ENCODE results near the gene WDR82. TPM values are rescaled to one million over a fixed set of nuclear protein-coding genes. Genes with fewer than 3 reads are reported as not detected.

The WDR82 gene
- 45.3 to 53.7 TPM (median 50.9 TPM) in 5 replicates for total RNA-seq (2022; extraction: Qiagen RNA extraction)

DNA sequence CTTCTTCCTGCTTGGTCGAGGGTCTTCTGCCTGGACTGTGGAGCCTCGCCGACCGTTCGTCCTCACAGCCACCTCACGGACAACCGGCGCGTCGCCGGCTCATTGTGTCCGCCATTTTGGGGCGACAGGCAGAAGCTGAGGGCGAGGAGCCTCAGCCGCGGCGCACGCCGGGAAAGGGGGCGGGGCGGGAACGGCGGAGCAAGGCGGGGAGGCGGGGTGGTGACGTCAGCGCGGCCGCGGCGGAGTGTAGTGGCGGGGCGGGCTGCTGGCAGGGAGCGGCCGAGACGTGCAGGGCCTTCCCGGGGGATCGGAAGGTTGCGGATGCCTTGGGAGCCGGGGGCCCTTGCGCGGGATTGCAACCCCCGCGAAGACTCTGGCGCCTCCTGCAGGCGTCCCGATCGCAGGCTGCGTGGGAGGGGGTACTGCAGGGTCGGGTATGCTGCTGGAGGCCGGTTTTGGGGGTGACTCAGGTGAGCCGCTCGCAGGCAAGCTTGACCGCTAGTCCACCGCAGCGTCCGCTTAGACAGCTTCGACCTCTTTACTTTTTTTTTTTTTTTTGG lies at the start of gene WDR82:
WDR82 (minus strand) TSS at position 140 of the 560 bp plus-strand sequence. CDS start 288 bp downstream, outside the sequence.

DNA sequence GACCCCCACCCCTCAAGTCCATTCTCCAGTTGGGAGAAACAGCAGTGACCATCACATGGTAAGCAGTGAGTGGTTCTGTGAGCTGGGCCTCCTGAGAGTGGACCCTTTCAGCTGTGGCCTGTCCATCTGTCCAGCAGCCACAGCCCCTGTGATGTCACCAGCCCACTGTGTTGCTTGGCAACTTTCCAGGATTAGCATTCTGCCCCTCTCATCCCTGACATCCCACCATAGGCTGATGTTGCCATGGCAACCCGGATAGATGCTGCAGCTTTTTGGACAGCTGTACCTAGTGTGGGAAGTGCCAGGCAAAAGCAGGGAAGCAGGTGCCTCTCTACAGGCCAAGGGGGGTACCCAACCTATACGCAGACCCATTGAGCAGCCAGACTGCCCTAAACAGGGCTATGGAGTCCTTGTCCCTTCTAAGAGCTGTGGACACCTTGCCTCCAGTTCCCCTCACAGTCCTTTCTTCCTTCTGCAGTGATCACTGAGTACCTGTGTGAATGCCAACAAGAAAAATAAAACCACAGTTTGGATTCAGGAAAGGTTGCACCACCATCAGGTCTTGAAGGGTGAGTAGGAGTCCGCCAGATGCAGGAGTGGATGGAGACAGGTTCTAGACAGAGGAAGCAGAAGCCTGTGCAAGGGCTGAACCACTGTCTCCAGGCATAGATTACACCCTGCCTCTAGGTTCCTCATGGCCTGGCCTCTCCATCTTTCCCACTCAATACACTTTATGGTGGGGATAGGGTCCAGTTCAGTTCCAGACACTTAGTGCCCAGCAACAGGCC lies 37.7 kb upstream of the WDR82 start, which contains the start of gene DNAH1:
DNAH1 (plus strand) TSS at position 343 of the 788 bp plus-strand sequence. CDS start 6,124 bp downstream, outside the sequence.

DNA sequence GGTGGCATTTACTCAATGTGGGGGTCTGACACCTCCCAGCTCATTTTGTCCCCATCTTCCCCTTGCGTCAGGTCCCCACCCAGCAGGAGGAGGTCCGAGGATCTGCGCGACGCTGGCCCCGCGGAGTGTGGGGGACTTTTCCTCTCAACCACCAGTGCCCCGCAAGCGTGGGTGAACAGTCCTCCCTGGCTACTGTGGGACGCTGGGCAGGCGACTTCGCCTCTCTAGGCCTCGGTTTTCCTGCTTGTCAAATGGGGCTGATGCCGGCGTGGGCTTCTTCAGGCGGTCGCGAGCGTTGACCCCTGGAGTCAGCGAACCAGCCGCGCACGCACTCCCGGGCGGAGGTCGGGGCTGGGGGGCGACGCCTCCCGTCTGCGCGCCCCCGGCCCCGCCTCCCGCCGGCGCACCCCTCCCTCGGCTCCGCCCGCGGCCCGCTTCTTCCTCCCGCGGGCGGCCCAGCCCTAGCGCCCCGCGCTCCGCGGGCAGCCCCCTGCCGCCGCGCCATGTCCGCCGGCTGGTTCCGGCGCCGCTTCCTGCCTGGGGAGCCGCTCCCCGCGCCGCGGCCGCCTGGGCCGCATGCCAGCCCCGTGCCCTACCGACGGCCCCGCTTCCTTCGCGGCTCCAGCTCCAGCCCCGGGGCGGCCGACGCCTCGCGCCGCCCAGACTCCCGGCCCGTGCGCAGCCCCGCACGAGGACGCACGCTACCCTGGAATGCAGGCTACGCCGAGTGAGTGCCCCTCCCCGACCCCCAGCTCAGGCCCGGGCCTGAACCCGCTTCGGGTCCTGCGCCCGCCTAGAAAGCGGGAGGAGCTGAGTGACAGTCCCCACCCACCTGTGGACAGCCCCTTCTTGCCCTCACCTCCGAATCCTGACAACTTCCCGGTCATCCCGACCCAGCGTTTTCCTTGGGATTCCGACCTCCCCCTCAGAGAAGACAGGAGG lies 32.9 kb downstream of the WDR82 start, which contains the start of gene PPM1M:
PPM1M (plus strand) TSS at position 438 of the 942 bp plus-strand sequence; CDS start at position 504, 66 bp downstream.

GRCh38 chr3:52238761-52239701 lies 39.4 kb downstream of the WDR82 start, which contains the start of gene TWF2:
Gene TWF2 (minus strand): TSS chr3:52239158. CDS start chr3:52239016, 142 bp downstream.

GRCh38 chr3:52225452-52226228 lies 52.8 kb downstream of the WDR82 start, which contains the start of gene TLR9:
Gene TLR9 (minus strand): TSS chr3:52225645. CDS start chr3:52225529, 116 bp downstream.

Other genes with a start within 250 kb of the WDR82 start
- 19.2 to 22.2 TPM (median 21.6 TPM) in 5 replicates for gene DUSP7, start 222.1 kb downstream of the WDR82 start, total RNA-seq (2022; extraction: Qiagen RNA extraction)
- 14.6 to 19.0 TPM (median 17.5 TPM) in 5 replicates for gene POC1A, start 124.2 kb downstream of the WDR82 start, total RNA-seq (2022; extraction: Qiagen RNA extraction)
- gene ALAS1, start 80.5 kb downstream of the WDR82 start, total RNA-seq (2022; extraction: Qiagen RNA extraction), result 44.1 to 50.3 TPM (median 48.7 TPM) in 5 replicates
- 0.07 TPM in 1 of 5 replicates, not detected in the others for gene TLR9, start 53.0 kb downstream of the WDR82 start, total RNA-seq (2022; extraction: Qiagen RNA extraction)
- 58.6 to 74.2 TPM (median 73.5 TPM) in 5 replicates for gene TWF2, start 39.5 kb downstream of the WDR82 start, total RNA-seq (2022; extraction: Qiagen RNA extraction)
- gene PPM1M, start 32.9 kb downstream of the WDR82 start, total RNA-seq (2022; extraction: Qiagen RNA extraction), result 4.0 to 4.9 TPM (median 4.5 TPM) in 5 replicates
- gene GLYCTK, start 9.2 kb upstream of the WDR82 start, total RNA-seq (2022; extraction: Qiagen RNA extraction), result 2.9 to 4.9 TPM (median 4.6 TPM) in 5 replicates
- 0.66 to 0.92 TPM (median 0.81 TPM) in 5 replicates for gene DNAH1, start 37.7 kb upstream of the WDR82 start, total RNA-seq (2022; extraction: Qiagen RNA extraction)
- 28.5 to 40.9 TPM (median 38.8 TPM) in 5 replicates for gene BAP1, start 131.4 kb upstream of the WDR82 start, total RNA-seq (2022; extraction: Qiagen RNA extraction)
- gene PHF7, start 132.0 kb upstream of the WDR82 start, total RNA-seq (2022; extraction: Qiagen RNA extraction), result 2.9 to 4.5 TPM (median 3.4 TPM) in 5 replicates
- 0.04 to 0.12 TPM (median 0.06 TPM) in 5 replicates for gene SEMA3G, start 166.5 kb upstream of the WDR82 start, total RNA-seq (2022; extraction: Qiagen RNA extraction)
- 0.99 to 1.5 TPM (median 1.4 TPM) in 5 replicates for gene TNNC1, start 175.4 kb upstream of the WDR82 start, total RNA-seq (2022; extraction: Qiagen RNA extraction)
- gene NISCH, start 177.0 kb upstream of the WDR82 start, total RNA-seq (2022; extraction: Qiagen RNA extraction), result 10.0 to 15.4 TPM (median 15.0 TPM) in 5 replicates
- 0.05 to 0.16 TPM (median 0.08 TPM) in 3 of 5 replicates, not detected in the others for gene STAB1, start 216.7 kb upstream of the WDR82 start, total RNA-seq (2022; extraction: Qiagen RNA extraction)

All from A549 treated with Mapracorat at 1 μM for 4 hours (cell line).